Ascending aorta (tissue), 2 donors: ENCODE measurements around the gene CPED1. TPM values are rescaled to one million over a fixed set of nuclear protein-coding genes. Genes with fewer than 3 reads are reported as not detected.

ENCODE experiments used
- DNase-seq, 2 donors: peaks; one replicate each; pipeline ENCODE4 v3.0.0-alpha.2; 2019; ENCODE audit warnings: low spot score in 2 of 2
- H3K27ac ChIP-seq, 2 donors: fragments of 200-600 bp; sonication (generic); one replicate each; pipeline ENCODE4 v1.5.1; 2016 to 2017; ENCODE audit warnings: mild to moderate bottlenecking in 1 of 2
- H3K27me3 ChIP-seq: fragments of 200-600 bp; sonication (generic); one replicate; pipeline ENCODE4 v1.5.1; 2017
- H3K36me3 ChIP-seq, 2 donors: fragments of 200-600 bp; sonication (generic); one replicate each; pipeline ENCODE4 v1.5.1; 2016
- H3K4me1 ChIP-seq, 2 donors: fragments of 200-600 bp; sonication (generic); one replicate each; pipeline ENCODE4 v1.5.1; 2016 to 2017; ENCODE audit warnings: mild to moderate bottlenecking in 1 of 2
- H3K4me3 ChIP-seq, 2 donors: fragments of 200-600 bp; sonication (generic); one replicate each; pipeline ENCODE4 v1.5.1; 2016 to 2017; ENCODE audit warnings: mild to moderate bottlenecking in 1 of 2
- H3K9me3 ChIP-seq, 2 donors: fragments of 200-600 bp; sonication (generic); one replicate each; pipeline ENCODE4 v1.5.1; 2016
- intact Hi-C: fragments of 100-400 bp; cut with DNase I; formaldehyde crosslinking; loops from one replicate; pipeline ENCODE4 v1.15.1; 2023
- total RNA-seq: library from RNA; depleted of rRNA; stranded (reverse); fragments of >200 nt; gene quantifications from one replicate; pipeline ENCODE4 v1.1.0, GENCODE V29; 2016
- TF ChIP-seq, protein P1 (sequence below), 3 experiments: fragments of 200-600 bp in 2 of 3; fragments of 450-650 bp in 1 of 3; sonication (generic) in 2 of 3; IDR thresholded peaks; one replicate each; pipeline ENCODE4 v1.5.1; 2016 to 2019; ENCODE audit warnings: antibody characterized with exemption in 3 of 3, mild to moderate bottlenecking in 1 of 3, moderate library complexity in 1 of 3

Gene CPED1
- total RNA-seq, 1 donor from 2014 or later = 69.5 TPM

DNA sequence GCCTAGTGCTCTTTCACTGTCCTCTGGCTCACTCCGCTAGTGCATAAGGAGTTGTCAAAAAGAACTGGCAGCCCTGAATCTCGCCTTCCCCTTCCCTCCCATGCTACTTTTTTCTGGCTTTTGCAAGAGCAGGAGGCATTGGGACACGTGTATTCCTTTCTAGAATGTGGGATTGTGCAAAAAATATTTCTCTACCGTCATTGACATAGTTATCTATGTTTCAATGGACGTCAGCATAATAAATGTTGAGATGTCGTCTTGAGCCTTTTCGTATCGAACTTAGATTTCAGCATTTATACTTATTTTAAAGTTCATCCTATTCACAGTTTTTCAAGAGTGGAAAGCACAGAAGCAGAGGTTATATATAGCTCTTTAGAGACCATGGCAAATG lies 37.2 kb upstream of the CPED1 start:
- no peak for DNase-seq
- TF ChIP-seq, protein P1, sequence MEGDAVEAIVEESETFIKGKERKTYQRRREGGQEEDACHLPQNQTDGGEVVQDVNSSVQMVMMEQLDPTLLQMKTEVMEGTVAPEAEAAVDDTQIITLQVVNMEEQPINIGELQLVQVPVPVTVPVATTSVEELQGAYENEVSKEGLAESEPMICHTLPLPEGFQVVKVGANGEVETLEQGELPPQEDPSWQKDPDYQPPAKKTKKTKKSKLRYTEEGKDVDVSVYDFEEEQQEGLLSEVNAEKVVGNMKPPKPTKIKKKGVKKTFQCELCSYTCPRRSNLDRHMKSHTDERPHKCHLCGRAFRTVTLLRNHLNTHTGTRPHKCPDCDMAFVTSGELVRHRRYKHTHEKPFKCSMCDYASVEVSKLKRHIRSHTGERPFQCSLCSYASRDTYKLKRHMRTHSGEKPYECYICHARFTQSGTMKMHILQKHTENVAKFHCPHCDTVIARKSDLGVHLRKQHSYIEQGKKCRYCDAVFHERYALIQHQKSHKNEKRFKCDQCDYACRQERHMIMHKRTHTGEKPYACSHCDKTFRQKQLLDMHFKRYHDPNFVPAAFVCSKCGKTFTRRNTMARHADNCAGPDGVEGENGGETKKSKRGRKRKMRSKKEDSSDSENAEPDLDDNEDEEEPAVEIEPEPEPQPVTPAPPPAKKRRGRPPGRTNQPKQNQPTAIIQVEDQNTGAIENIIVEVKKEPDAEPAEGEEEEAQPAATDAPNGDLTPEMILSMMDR (IDR thresholded peaks at IDR 0.05) = no peak
- intact Hi-C loops = loop anchor here (1.0 to 10.0 kb wide), 3 partner anchors 93 to 1193 kb away; partner anchors contain the start of genes AASS, FAM3C and TSPAN12
- no peaks in the 10 kb centered on the region for H3K9me3 ChIP-seq
- H3K4me1 ChIP-seq = peaks cover 5 to 12% of the 10 kb centered on the region in 2 donors
- H3K4me3 ChIP-seq = peak overlapping the region; percentile 73 to 77
- peak overlapping the region; percentile 91 to 99 for H3K27ac ChIP-seq
- no peaks in the 10 kb centered on the region for H3K27me3 ChIP-seq
- peaks cover 19 to 22% of the 10 kb centered on the region in 2 donors for H3K36me3 ChIP-seq

DNA sequence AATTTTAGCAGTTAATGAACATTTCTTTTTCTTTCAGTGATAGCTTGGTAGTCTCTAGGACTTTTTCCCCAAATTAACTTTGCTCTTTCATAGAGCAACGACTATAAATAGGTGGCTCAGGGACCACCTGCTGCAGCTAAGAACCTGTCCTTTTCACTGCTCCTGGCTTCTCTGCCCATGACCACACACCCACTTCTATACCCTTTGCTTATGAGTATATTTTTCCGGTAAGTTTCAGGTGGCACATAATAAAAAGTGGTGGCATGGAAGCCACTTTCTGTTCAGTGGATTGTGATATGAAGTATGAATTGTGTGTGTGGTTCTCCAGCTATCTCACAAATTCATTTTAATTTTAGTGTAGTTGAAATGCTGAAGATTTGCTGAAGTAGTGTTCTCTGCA lies 36.7 kb upstream of the CPED1 start:
- H3K36me3 ChIP-seq = peaks cover 22 to 25% of the 10 kb centered on the region in 2 donors
- peak overlapping the region; percentile 73 to 77 for H3K4me3 ChIP-seq
- peak overlapping the region; percentile 91 to 99 for H3K27ac ChIP-seq
- no peak for DNase-seq
- H3K9me3 ChIP-seq = no peaks in the 10 kb centered on the region
- peaks cover 5 to 12% of the 10 kb centered on the region in 2 donors for H3K4me1 ChIP-seq
- intact Hi-C loops = loop anchor here (1.0 to 10.0 kb wide), 3 partner anchors 94 to 1193 kb away; partner anchors contain the start of genes AASS, FAM3C and TSPAN12
- H3K27me3 ChIP-seq = no peaks in the 10 kb centered on the region
- TF ChIP-seq, protein P1 (IDR thresholded peaks at IDR 0.05) = no peak

DNA sequence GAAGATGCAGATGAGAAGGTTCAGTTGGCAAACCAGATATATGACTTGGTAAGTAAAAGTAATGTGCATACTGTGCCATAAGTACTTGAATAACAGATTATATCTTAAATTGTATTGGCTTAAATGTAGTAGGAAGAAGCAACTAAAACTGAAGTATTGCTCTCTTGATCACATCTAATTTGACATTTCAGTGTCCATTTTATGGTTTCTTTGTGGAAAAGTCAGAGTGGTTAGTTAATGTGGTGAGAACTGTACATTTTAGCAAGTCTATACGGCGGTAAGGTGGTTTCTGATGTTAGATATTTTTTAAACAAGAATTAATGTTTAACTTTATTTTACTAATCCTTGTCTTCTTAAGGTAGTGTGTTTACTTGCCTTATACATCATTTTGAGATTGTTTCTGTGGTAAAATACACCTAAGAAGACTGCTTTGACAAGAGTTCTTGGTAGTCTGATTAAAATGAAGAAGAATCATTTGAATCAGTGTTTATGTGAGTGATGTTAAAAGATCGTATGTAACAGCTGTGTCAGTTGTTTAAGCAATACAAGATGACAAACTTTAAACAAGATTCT lies 32.8 kb upstream of the CPED1 start:
- no peak overlapping the region for H3K27ac ChIP-seq
- peaks cover 5 to 12% of the 10 kb centered on the region in 2 donors for H3K4me1 ChIP-seq
- intact Hi-C loops = loop anchor here (10.0 kb wide), 1 partner anchor 1189 kb away; the partner anchor contains the start of gene AASS
- no peaks in the 10 kb centered on the region for H3K9me3 ChIP-seq
- H3K36me3 ChIP-seq = peaks cover 22 to 37% of the 10 kb centered on the region in 2 donors
- DNase-seq = no peak
- H3K27me3 ChIP-seq = no peaks in the 10 kb centered on the region
- H3K4me3 ChIP-seq = no peak overlapping the region
- TF ChIP-seq, protein P1 (IDR thresholded peaks at IDR 0.05) = no peak

DNA sequence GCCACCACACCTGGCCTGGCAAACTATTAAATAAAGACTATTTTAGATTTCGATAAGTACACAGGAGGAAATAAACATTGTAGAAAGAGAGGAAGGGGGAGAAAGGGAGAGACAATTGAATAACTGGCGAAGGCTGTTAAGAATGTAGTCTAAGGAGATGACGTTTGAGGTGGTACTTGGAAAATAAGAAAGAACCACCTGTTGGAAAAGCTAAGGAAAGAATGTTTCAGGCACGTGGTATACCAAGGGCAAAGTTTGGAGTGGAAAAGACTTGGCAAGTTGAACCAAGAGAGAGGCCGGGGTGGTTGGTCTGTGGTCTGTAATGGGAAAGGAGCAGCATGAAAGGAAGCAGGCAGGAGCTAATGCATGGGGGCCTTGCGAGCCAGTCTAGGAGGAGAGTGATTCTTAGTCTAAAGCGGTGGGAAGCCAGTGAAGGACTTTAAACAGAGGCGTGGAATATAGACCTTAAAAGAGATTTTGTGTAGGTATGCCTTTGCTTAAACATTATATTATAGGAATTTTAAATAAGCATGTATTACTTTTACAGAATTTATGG lies 28.5 kb upstream of the CPED1 start:
- peaks cover 24 to 27% of the 10 kb centered on the region in 2 donors for H3K36me3 ChIP-seq
- no peak for DNase-seq
- H3K27ac ChIP-seq = no peak overlapping the region
- TF ChIP-seq, protein P1 (IDR thresholded peaks at IDR 0.05) = no peak
- H3K4me3 ChIP-seq = no peak overlapping the region
- no peaks in the 10 kb centered on the region for H3K27me3 ChIP-seq
- no peaks in the 10 kb centered on the region for H3K9me3 ChIP-seq
- intact Hi-C loops = loop anchor here (10.0 kb wide), 1 partner anchor 1185 kb away; the partner anchor contains the start of gene AASS
- H3K4me1 ChIP-seq = peaks cover 0 to 3% of the 10 kb centered on the region in 2 donors

DNA sequence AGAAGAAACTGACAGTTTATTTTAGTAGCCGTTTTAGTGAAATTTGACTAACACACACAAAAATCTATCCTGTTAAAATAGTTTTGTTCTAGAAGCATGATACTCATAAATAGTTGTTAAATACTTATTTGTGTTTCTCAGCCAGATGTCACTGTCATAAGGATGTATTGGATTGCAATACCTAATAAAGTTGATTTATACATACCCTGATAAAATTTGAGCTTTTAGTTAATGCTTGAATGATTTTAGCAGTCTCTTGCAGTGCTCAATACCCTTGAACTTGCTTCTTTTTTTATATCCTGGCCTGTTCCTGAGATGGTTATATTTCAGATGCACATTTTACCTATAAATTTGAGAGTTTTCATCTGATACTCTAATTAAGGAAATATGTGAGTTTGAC lies 27.8 kb upstream of the CPED1 start:
- Histone ChIP-seq H3K4me3 (no peak overlapping the region), H3K27ac (no peak overlapping the region), H3K4me1 (peaks cover 0 to 3% of the 10 kb centered on the region in 2 donors), H3K9me3 (no peaks in the 10 kb centered on the region), H3K36me3 (peaks cover 21 to 23% of the 10 kb centered on the region in 2 donors), H3K27me3 (no peaks in the 10 kb centered on the region)
- DNase-seq = no peak
- intact Hi-C loops = no loop called here
- TF ChIP-seq, protein P1 (IDR thresholded peaks at IDR 0.05) = no peak
